Activated CD4-positive, alpha-beta T cell treated with anti-CD3 and anti-CD28 coated beads for 4 hours (primary cell): ENCODE measurements around the gene LRRTM1.

Experiments
- DNase-seq, 2 donors: peaks; one replicate each; pipeline ENCODE4 v3.0.0-alpha.2; 2020

LRRTM1 gene

GRCh38 chr2:80303909-80304837 lies at the start of gene LRRTM1:
Gene LRRTM1 (minus strand): TSS chr2:80304752. CDS start chr2:80303819, 933 bp downstream.
- no peak for DNase-seq

- DNase-seq: no peak
Measured at GRCh38 chr2:80351231-80351630, 46.7 kb upstream of the LRRTM1 start.

- no peak for DNase-seq
Measured at GRCh38 chr2:80348953-80349352, 44.4 kb upstream of the LRRTM1 start.

GRCh38 chr2:80348078-80348477 lies 43.5 kb upstream of the LRRTM1 start:
- no peak for DNase-seq

GRCh38 chr2:80340022-80340421 lies 35.5 kb upstream of the LRRTM1 start:
- DNase-seq: no peak

GRCh38 chr2:80338794-80339193 lies 34.2 kb upstream of the LRRTM1 start:
- no peak for DNase-seq

- DNase-seq: no peak
Measured at GRCh38 chr2:80335411-80335810, 30.9 kb upstream of the LRRTM1 start.

GRCh38 chr2:80333886-80334285 lies 29.3 kb upstream of the LRRTM1 start:
- no peak for DNase-seq

GRCh38 chr2:80330527-80331450 lies 26.2 kb upstream of the LRRTM1 start:
- DNase-seq: no peak

- DNase-seq: no peak
Measured at GRCh38 chr2:80329491-80329890, 24.9 kb upstream of the LRRTM1 start.

GRCh38 chr2:80328159-80328571 lies 23.6 kb upstream of the LRRTM1 start:
- DNase-seq: no peak

- DNase-seq: no peak
Measured at GRCh38 chr2:80326861-80327260, 22.3 kb upstream of the LRRTM1 start.

GRCh38 chr2:80326214-80326613 lies 21.7 kb upstream of the LRRTM1 start:
- no peak for DNase-seq

GRCh38 chr2:80324525-80324924 lies 20.0 kb upstream of the LRRTM1 start:
- DNase-seq: no peak

GRCh38 chr2:80323610-80324009 lies 19.1 kb upstream of the LRRTM1 start:
- no peak for DNase-seq

GRCh38 chr2:80322958-80323357 lies 18.4 kb upstream of the LRRTM1 start:
- no peak for DNase-seq

GRCh38 chr2:80322311-80322920 lies 17.9 kb upstream of the LRRTM1 start:
- no peak for DNase-seq

GRCh38 chr2:80312282-80312839 lies 7.8 kb upstream of the LRRTM1 start:
- DNase-seq: no peak

GRCh38 chr2:80311304-80311703 lies 6.8 kb upstream of the LRRTM1 start:
- DNase-seq: no peak

GRCh38 chr2:80303006-80303908 lies 1.3 kb downstream of the LRRTM1 start:
- no peak for DNase-seq

- no peak for DNase-seq
Measured at GRCh38 chr2:80302314-80303005, 2.1 kb downstream of the LRRTM1 start.
